Panc1 (cell line): ENCODE measurements around the gene ACIN1. TPM values are rescaled to one million over a fixed set of nuclear protein-coding genes. Genes with fewer than 3 reads are reported as not detected.

ENCODE experiments used
- ATAC-seq: fragments of 200-7000 bp; cut with Tn5 transposase; 2 replicates; pipeline ENCODE4 v1.9.1; 2020; ENCODE audit warnings: mild to moderate bottlenecking, moderate library complexity
- BruUV-seq: library from RNA; stranded (reverse); fragments of 400-500 nt; replicated peaks from 2 replicates; lab custom pipeline; 2021; lab: Mats Ljungman, UMichigan
- CTCF ChIA-PET: fragments of 300-600 bp; sonication (Branson Sonifier 250); formaldehyde crosslinking; loops from one replicate; lab custom pipeline; 2022; ENCODE audit warnings: antibody characterized with exemption; lab: Charles Lee
- POLR2A ChIA-PET: fragments of 300-600 bp; sonication (Branson Sonifier 250); formaldehyde crosslinking; loops from one replicate; lab custom pipeline; 2022; ENCODE audit warnings: antibody characterized with exemption; lab: Charles Lee
- DNase-seq: peaks from one replicate; pipeline ENCODE4 v3.0.0-alpha.2; 2010; ENCODE audit warnings: low read depth, low spot score
- H3K27ac ChIP-seq: 2 replicates; pipeline ENCODE4 v1.5.1; 2011; ENCODE audit warnings: mild to moderate bottlenecking, low read length, inconsistent platforms
- H3K27me3 ChIP-seq: fragments of 200-500 bp; sonication (Bioruptor generic); 2 replicates; pipeline ENCODE4 v1.6.0; 2014; ENCODE audit warnings: low read length, inconsistent platforms; ENCODE audit not compliant: control insufficient read depth, insufficient read depth
- H3K36me3 ChIP-seq: fragments of 200-500 bp; sonication (Bioruptor generic); 2 replicates; pipeline ENCODE4 v1.5.1; 2014; ENCODE audit warnings: inconsistent platforms, mild to moderate bottlenecking, low read length, moderate library complexity; ENCODE audit not compliant: control insufficient read depth, insufficient read depth
- H3K4me1 ChIP-seq: 2 replicates; pipeline ENCODE4 v1.5.1; 2011; ENCODE audit warnings: inconsistent platforms, mild to moderate bottlenecking, low read length, moderate library complexity; ENCODE audit not compliant: control insufficient read depth, insufficient read depth
- H3K4me3 ChIP-seq, 2 experiments: 2 replicates each; pipeline ENCODE4 v1.5.1; 2011 to 2012; ENCODE audit warnings: low read depth in 2 of 2, low read length in 2 of 2, mild to moderate bottlenecking in 2 of 2, inconsistent platforms in 1 of 2, moderate library complexity in 1 of 2
- H3K9me3 ChIP-seq: fragments of 200-500 bp; sonication (Bioruptor generic); 2 replicates; pipeline ENCODE4 v1.5.1; 2014; ENCODE audit warnings: low read depth, mild to moderate bottlenecking, inconsistent platforms, low read length, moderate library complexity; ENCODE audit not compliant: control insufficient read depth, insufficient read depth
- CTCF ChIP-seq: fragments of 450-650 bp; IDR thresholded peaks from 2 replicates; pipeline ENCODE4 v1.5.1; 2017; ENCODE audit warnings: mild to moderate bottlenecking
- POLR2AphosphoS5 ChIP-seq: IDR thresholded peaks from 2 replicates; pipeline ENCODE4 v1.6.1; 2012; ENCODE audit warnings: mild to moderate bottlenecking, low read depth, low read length, moderate library complexity
- REST ChIP-seq, 2 experiments: IDR thresholded peaks; 2 replicates each; pipeline ENCODE4 v1.6.1; 2011 to 2012; ENCODE audit warnings: low read depth in 2 of 2, control low read depth in 1 of 2, low read length in 1 of 2, mild to moderate bottlenecking in 1 of 2, moderate library complexity in 1 of 2; ENCODE audit not compliant: insufficient read depth in 1 of 2
- SIN3A ChIP-seq: IDR thresholded peaks from 2 replicates; pipeline ENCODE4 v1.6.1; 2012; ENCODE audit warnings: low read depth, mild to moderate bottlenecking, low read length, moderate library complexity, borderline replicate concordance; ENCODE audit not compliant: insufficient read depth
- TCF7L2 ChIP-seq: IDR thresholded peaks from 2 replicates; pipeline ENCODE4 v1.6.1; 2011; ENCODE audit warnings: mild to moderate bottlenecking, low read depth, low read length, inconsistent platforms
- in situ Hi-C: cut with HindIII; loops from 2 replicates; pipeline ENCODE4 v1.10.0; 2016; ENCODE audit warnings: low sequenced_read_pairs, low pct_unique_long_range_greater_than_20kb
- intact Hi-C: fragments of 100-400 bp; cut with micrococcal nuclease; formaldehyde crosslinking; loops from one replicate; pipeline ENCODE4 v1.10.0; 2022; ENCODE audit not compliant: unreplicated experiment
- total RNA-seq: library from RNA; stranded (reverse); gene quantifications from one replicate; pipeline ENCODE4 v1.2.1, GENCODE V29; 2021; ENCODE audit not compliant: unreplicated experiment

The ACIN1 gene
- total RNA-seq, 1 experiment from 2014 or later = 162 TPM

GRCh38 chr14:23013054-23013748 is 81.7 kb downstream of the ACIN1 start:
- peaks cover 9% of the 10 kb centered on the region; the same call in 1 of the 2 replicates for H3K4me1 ChIP-seq
- intact Hi-C loops (no loop called here), in situ Hi-C loops (no loop called here)
- H3K36me3 ChIP-seq = no peaks in the 10 kb centered on the region
- TF ChIP-seq SIN3A (no peak), CTCF (no peak), POLR2AphosphoS5 (no peak)
- H3K27me3 ChIP-seq = no peaks in the 10 kb centered on the region
- ChIA-PET CTCF (no interaction called here), POLR2A (no interaction called here)
- no peak overlapping the region for H3K4me3 ChIP-seq
- DNase-seq = no peak
- no TSS peak for BruUV-seq
- no peaks in the 10 kb centered on the region for H3K9me3 ChIP-seq
- H3K27ac ChIP-seq = no peak overlapping the region
- ATAC-seq = no peak

GRCh38 chr14:23009939-23010726 is 84.8 kb downstream of the ACIN1 start, which contains the start of gene C14orf93:
Gene C14orf93, minus strand, starts transcription at chr14:23010143. Its CDS starts 11,120 bp downstream, at chr14:22999023.
- no TSS peak for BruUV-seq
- peak; percentile 73 for ATAC-seq
- peak; percentile 39 for DNase-seq
- Histone ChIP-seq H3K36me3 (no peaks in the 10 kb centered on the region; the same call in 1 of the 2 replicates), H3K27ac (peak within 1 kb of the TSS; percentile 99), H3K4me1 (peaks cover 22% of the 10 kb centered on the region), H3K27me3 (no peaks in the 10 kb centered on the region), H3K4me3 (peak within 1 kb of the TSS; percentile 53 to 68), H3K9me3 (no peaks in the 10 kb centered on the region)
- in situ Hi-C loops = no loop called here
- ChIA-PET POLR2A (no interaction called here), CTCF (no interaction called here)
- TF ChIP-seq POLR2AphosphoS5 (peak; percentile 63; the same call in 1 of the 2 replicates), REST (IDR thresholded peaks at IDR 0.05; ENCODE audit: insufficient read depth in 1 of 2, low read depth in 2 of 2, low read length in 1 of 2) (no peak)
- intact Hi-C loops = no loop called here

- in situ Hi-C loops = no loop called here
- POLR2A ChIA-PET = no interaction called here
Observed at GRCh38 chr14:23009483-23009938, 85.4 kb downstream of the ACIN1 start.

More at GRCh38 chr14:23009483-23009938, 85.4 kb downstream of the ACIN1 start:
- H3K9me3 ChIP-seq = no peaks in the 10 kb centered on the region
- H3K4me1 ChIP-seq = peaks cover 22% of the 10 kb centered on the region
- no peak for ATAC-seq
- peak overlapping the region; percentile 53 to 68 for H3K4me3 ChIP-seq
- TF ChIP-seq CTCF = no peak
- TF ChIP-seq REST (IDR thresholded peaks at IDR 0.05; ENCODE audit: insufficient read depth in 1 of 2, low read depth in 2 of 2, low read length in 1 of 2) = no peak
- TF ChIP-seq POLR2AphosphoS5 = no peak
- no peak for TF ChIP-seq TCF7L2
- no peak for TF ChIP-seq SIN3A
- no peaks in the 10 kb centered on the region for H3K27me3 ChIP-seq
- H3K27ac ChIP-seq = peak overlapping the region; percentile 99
- intact Hi-C loops = no loop called here
- BruUV-seq = TSS peak; percentile 97
- no peak for DNase-seq
- no peaks in the 10 kb centered on the region; the same call in 1 of the 2 replicates for H3K36me3 ChIP-seq
- CTCF ChIA-PET = no interaction called here
